ENCODE results near the gene MAML1.
A peak's percentile ranks its signal among the peaks of the same experiment; 100 is the strongest.

Gene MAML1

GRCh38 chr5:179805529-179806249 lies 73.1 kb downstream of the MAML1 start:
- no peak for DNase-seq
- TF ChIP-seq CTCF (IDR thresholded peaks at IDR 0.05; ENCODE audit: low read depth, low read length) = no peak
- no peaks in the 10 kb centered on the region; the same call in 1 of the 2 replicates for H3K4me1 ChIP-seq

GRCh38 chr5:179806250-179807048 lies 73.8 kb downstream of the MAML1 start, which contains the start of gene MGAT4B:
Gene MGAT4B (minus strand): TSS chr5:179806866. CDS start chr5:179806583, 283 bp downstream.
- peak; percentile 78 for DNase-seq

More at GRCh38 chr5:179805529-179806249, 73.1 kb downstream of the MAML1 start:
- no peaks in the 10 kb centered on the region for H3K9me3 ChIP-seq
- H3K36me3 ChIP-seq = peaks cover 2% of the 10 kb centered on the region; the same call in 1 of the 2 replicates
- no peaks in the 10 kb centered on the region for H3K27me3 ChIP-seq
- H3K4me3 ChIP-seq (ENCODE audit: low read depth, low read length) = peak overlapping the region; percentile 70

GRCh38 chr5:179812135-179812825 lies 79.7 kb downstream of the MAML1 start:
- DNase-seq = no peak
- peaks cover 9% of the 10 kb centered on the region for H3K36me3 ChIP-seq
- no peaks in the 10 kb centered on the region for H3K27me3 ChIP-seq
- no peaks in the 10 kb centered on the region for H3K4me1 ChIP-seq
- H3K4me3 ChIP-seq (ENCODE audit: low read depth, low read length) = no peak overlapping the region
- no peak for TF ChIP-seq CTCF (IDR thresholded peaks at IDR 0.05; ENCODE audit: low read depth, low read length)
- no peaks in the 10 kb centered on the region for H3K9me3 ChIP-seq

More at GRCh38 chr5:179806250-179807048, 73.8 kb downstream of the MAML1 start, which contains the start of gene MGAT4B:
- no peaks in the 10 kb centered on the region for H3K36me3 ChIP-seq
- TF ChIP-seq CTCF (IDR thresholded peaks at IDR 0.05; ENCODE audit: low read depth, low read length) = no peak
- H3K4me3 ChIP-seq (ENCODE audit: low read depth, low read length) = peak within 1 kb of the TSS; percentile 70
- no peaks in the 10 kb centered on the region; the same call in 1 of the 2 replicates for H3K4me1 ChIP-seq
- no peaks in the 10 kb centered on the region for H3K27me3 ChIP-seq
- H3K9me3 ChIP-seq = no peaks in the 10 kb centered on the region

- H3K9me3 ChIP-seq = no peaks in the 10 kb centered on the region
- no peak for TF ChIP-seq CTCF (IDR thresholded peaks at IDR 0.05; ENCODE audit: low read depth, low read length)
Observed at GRCh38 chr5:179812997-179813607, 80.5 kb downstream of the MAML1 start.

GRCh38 chr5:179814090-179814489 lies 81.5 kb downstream of the MAML1 start:
- no peak for TF ChIP-seq CTCF (IDR thresholded peaks at IDR 0.05; ENCODE audit: low read depth, low read length)
- no peaks in the 10 kb centered on the region for H3K9me3 ChIP-seq
- no peak overlapping the region for H3K4me3 ChIP-seq (ENCODE audit: low read depth, low read length)
- peaks cover 9% of the 10 kb centered on the region for H3K36me3 ChIP-seq
- no peak for DNase-seq
- H3K27me3 ChIP-seq = no peaks in the 10 kb centered on the region
- peaks cover 7% of the 10 kb centered on the region for H3K4me1 ChIP-seq

More at GRCh38 chr5:179812997-179813607, 80.5 kb downstream of the MAML1 start:
- no peak for DNase-seq
- Histone ChIP-seq H3K27me3 (no peaks in the 10 kb centered on the region), H3K4me3 (ENCODE audit: low read depth, low read length) (no peak overlapping the region), H3K4me1 (no peaks in the 10 kb centered on the region), H3K36me3 (peaks cover 9% of the 10 kb centered on the region)

Measured in BE2C (cell line).